Brain microvascular endothelial cell (primary cell): ENCODE results near the gene RIMBP2.

Source experiments
- DNase-seq: peaks from one replicate; pipeline ENCODE4 v3.0.0-alpha.2; 2020
- H3K27ac ChIP-seq: fragments of 250-450 bp; sonication (Bioruptor Pico); 2 replicates; pipeline ENCODE4 v1.5.1; 2020; ENCODE audit warnings: mild to moderate bottlenecking, moderate library complexity
- H3K27me3 ChIP-seq: fragments of 250-450 bp; sonication (Bioruptor Pico); replicated peaks from 2 replicates; pipeline ENCODE4 v1.5.1; 2020; ENCODE audit warnings: mild to moderate bottlenecking
- H3K36me3 ChIP-seq: fragments of 250-450 bp; sonication (Bioruptor Pico); replicated peaks from 2 replicates; pipeline ENCODE4 v1.5.1; 2020; ENCODE audit warnings: mild to moderate bottlenecking
- H3K4me3 ChIP-seq: 2 replicates; pipeline ENCODE4 v1.5.1; 2011; ENCODE audit warnings: low read depth, mild to moderate bottlenecking, control low read depth, low read length, moderate library complexity
- CTCF ChIP-seq: IDR thresholded peaks from 2 replicates; pipeline ENCODE4 v1.5.1; 2011; ENCODE audit warnings: low read depth, mild to moderate bottlenecking, moderate library complexity, low read length, control low read depth, inconsistent platforms; ENCODE audit errors: missing control alignments
- in situ Hi-C: cut with HindIII; loops from 2 replicates; pipeline ENCODE4 v1.10.0; 2017; ENCODE audit warnings: low sequenced_read_pairs, low pct_ligation_motif_present

The RIMBP2 gene

GRCh38 chr12:130526813-130527212 is 189.3 kb downstream of the RIMBP2 start:
- no peaks in the 10 kb centered on the region for H3K27me3 ChIP-seq
- H3K4me3 ChIP-seq: no peak overlapping the region
- in situ Hi-C loops: no loop called here
- DNase-seq: peak; percentile 2
- H3K27ac ChIP-seq: no peak overlapping the region
- no peak for TF ChIP-seq CTCF
- no peaks in the 10 kb centered on the region for H3K36me3 ChIP-seq

GRCh38 chr12:130525384-130526172 is 190.5 kb downstream of the RIMBP2 start:
- Histone ChIP-seq H3K36me3 (no peaks in the 10 kb centered on the region), H3K4me3 (no peak overlapping the region)
- in situ Hi-C loops: no loop called here

GRCh38 chr12:130524759-130525158 is 191.3 kb downstream of the RIMBP2 start:
- no peak for DNase-seq
- TF ChIP-seq CTCF: no peak
- Histone ChIP-seq H3K27me3 (no peaks in the 10 kb centered on the region), H3K4me3 (no peak overlapping the region), H3K27ac (no peak overlapping the region), H3K36me3 (no peaks in the 10 kb centered on the region)
- in situ Hi-C loops: no loop called here

More at GRCh38 chr12:130525384-130526172, 190.5 kb downstream of the RIMBP2 start:
- TF ChIP-seq CTCF: no peak
- Histone ChIP-seq H3K27me3 (no peaks in the 10 kb centered on the region), H3K27ac (no peak overlapping the region)
- DNase-seq: no peak

GRCh38 chr12:130523863-130524614 is 192.1 kb downstream of the RIMBP2 start:
- in situ Hi-C loops: no loop called here
- Histone ChIP-seq H3K27me3 (no peaks in the 10 kb centered on the region), H3K4me3 (no peak overlapping the region)

GRCh38 chr12:130523208-130523607 is 192.9 kb downstream of the RIMBP2 start:
- no peaks in the 10 kb centered on the region for H3K27me3 ChIP-seq
- no peak for TF ChIP-seq CTCF

More at GRCh38 chr12:130523863-130524614, 192.1 kb downstream of the RIMBP2 start:
- no peaks in the 10 kb centered on the region for H3K36me3 ChIP-seq
- no peak for TF ChIP-seq CTCF
- no peak for DNase-seq
- H3K27ac ChIP-seq: no peak overlapping the region

More at GRCh38 chr12:130523208-130523607, 192.9 kb downstream of the RIMBP2 start:
- Histone ChIP-seq H3K36me3 (no peaks in the 10 kb centered on the region), H3K27ac (no peak overlapping the region), H3K4me3 (no peak overlapping the region)
- in situ Hi-C loops: no loop called here
- DNase-seq: no peak
